ENCODE results near the gene C3orf22. TPM values are rescaled to one million over a fixed set of nuclear protein-coding genes. Genes with fewer than 3 reads are reported as not detected.
"Not testable (repeated sequence)": the region's sequence is repeated elsewhere in the genome, so short reads cannot be mapped to it uniquely, and the experiment has no call there.

C3orf22 gene
- total RNA-seq, 1 donor from 2014 or later: not detected

- POLR2A ChIA-PET: no interaction called here
Measured at GRCh38 chr3:126538316-126538715, 20.4 kb downstream of the C3orf22 start.

DNA sequence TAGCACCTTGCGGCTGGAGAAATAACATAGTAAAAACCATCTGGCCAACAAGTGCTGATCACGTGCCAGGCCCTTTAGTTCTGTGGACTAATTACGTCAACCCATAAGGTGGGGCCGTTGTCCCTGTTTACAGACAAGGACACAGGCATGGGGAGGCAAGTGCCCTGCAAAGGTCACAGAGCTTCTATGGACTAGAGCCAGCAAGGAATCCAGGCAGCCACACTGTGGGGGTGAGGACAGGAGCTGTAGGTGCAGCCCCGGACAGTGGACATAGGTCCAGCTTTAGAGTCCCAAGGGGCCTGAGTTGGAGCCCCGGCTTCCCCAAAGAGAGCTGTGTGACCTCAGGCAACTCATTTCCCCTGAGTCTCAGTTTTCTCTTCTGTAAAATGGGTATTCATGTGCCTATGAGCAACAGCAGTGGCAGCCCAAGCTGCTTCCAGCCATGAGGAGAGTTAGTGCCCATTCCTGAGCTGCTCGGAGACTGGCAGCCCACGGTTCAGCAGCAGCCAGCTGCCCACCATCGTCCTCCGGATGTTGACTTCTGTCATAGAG, 20.9 kb downstream of the C3orf22 start:
- intact Hi-C loops (cut with micrococcal nuclease): no loop called here
- no peak overlapping the region for H3K27ac Mint-ChIP-seq
- no peaks in the 10 kb centered on the region for H3K27me3 Mint-ChIP-seq
- no peaks in the 10 kb centered on the region for H3K4me1 Mint-ChIP-seq
- ChIA-PET CTCF (no interaction called here), POLR2A (no interaction called here)
- H3K4me3 Mint-ChIP-seq: no peak overlapping the region
- H3K36me3 Mint-ChIP-seq (ENCODE audit: low read depth): no peaks in the 10 kb centered on the region
- H3K9me3 Mint-ChIP-seq: no peaks in the 10 kb centered on the region
- TF ChIP-seq, protein P1, sequence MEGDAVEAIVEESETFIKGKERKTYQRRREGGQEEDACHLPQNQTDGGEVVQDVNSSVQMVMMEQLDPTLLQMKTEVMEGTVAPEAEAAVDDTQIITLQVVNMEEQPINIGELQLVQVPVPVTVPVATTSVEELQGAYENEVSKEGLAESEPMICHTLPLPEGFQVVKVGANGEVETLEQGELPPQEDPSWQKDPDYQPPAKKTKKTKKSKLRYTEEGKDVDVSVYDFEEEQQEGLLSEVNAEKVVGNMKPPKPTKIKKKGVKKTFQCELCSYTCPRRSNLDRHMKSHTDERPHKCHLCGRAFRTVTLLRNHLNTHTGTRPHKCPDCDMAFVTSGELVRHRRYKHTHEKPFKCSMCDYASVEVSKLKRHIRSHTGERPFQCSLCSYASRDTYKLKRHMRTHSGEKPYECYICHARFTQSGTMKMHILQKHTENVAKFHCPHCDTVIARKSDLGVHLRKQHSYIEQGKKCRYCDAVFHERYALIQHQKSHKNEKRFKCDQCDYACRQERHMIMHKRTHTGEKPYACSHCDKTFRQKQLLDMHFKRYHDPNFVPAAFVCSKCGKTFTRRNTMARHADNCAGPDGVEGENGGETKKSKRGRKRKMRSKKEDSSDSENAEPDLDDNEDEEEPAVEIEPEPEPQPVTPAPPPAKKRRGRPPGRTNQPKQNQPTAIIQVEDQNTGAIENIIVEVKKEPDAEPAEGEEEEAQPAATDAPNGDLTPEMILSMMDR (IDR thresholded peaks at IDR 0.05): no peak
- ATAC-seq (ENCODE audit: low read depth): no peak
- DNase-seq: peak; percentile 1

More at GRCh38 chr3:126538316-126538715, 20.4 kb downstream of the C3orf22 start:
- DNase-seq (peak; percentile 7), ATAC-seq (ENCODE audit: low read depth) (no peak)
- CTCF ChIA-PET: no interaction called here
- no peaks in the 10 kb centered on the region for H3K4me1 Mint-ChIP-seq
- H3K9me3 Mint-ChIP-seq: no peaks in the 10 kb centered on the region
- no peak overlapping the region for H3K4me3 Mint-ChIP-seq
- TF ChIP-seq, protein P1 (IDR thresholded peaks at IDR 0.05): no peak
- intact Hi-C loops (cut with micrococcal nuclease): no loop called here
- no peaks in the 10 kb centered on the region for H3K36me3 Mint-ChIP-seq (ENCODE audit: low read depth)
- H3K27me3 Mint-ChIP-seq: no peaks in the 10 kb centered on the region
- H3K27ac Mint-ChIP-seq: no peak overlapping the region

DNA sequence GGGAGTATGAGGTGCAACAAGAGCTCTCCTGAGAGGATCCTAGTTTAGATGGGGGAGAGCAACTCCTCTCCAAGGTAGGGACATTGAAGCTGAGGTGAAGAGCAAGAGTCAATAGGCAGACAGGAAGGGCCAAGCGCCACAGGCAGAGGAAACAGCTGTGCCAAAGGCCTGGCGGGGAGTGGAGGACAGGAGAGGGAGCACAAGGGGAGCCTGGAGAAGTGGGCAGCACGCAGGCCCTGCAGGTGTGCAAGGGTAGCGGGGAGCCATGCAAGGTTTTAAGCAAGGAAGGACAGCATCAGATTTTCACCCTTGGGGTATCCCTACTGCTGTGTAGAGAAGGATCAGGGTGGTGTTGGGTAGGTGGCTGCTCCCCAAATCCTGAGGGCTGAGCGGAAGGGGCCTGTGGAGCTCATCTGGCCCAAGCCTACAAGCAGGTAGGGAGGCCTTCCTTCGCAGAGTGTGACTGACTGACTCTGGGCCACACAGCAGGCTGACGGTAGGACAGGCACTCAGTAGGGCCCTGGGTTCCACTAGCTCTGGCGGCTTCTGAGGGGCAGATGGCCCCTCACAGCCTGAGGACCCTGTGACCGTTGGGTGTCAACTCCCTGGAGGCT, 21.5 kb downstream of the C3orf22 start:
- Mint-ChIP-seq H3K27me3 (no peaks in the 10 kb centered on the region), H3K36me3 (ENCODE audit: low read depth) (no peaks in the 10 kb centered on the region), H3K4me1 (no peaks in the 10 kb centered on the region), H3K27ac (no peak overlapping the region), H3K4me3 (no peak overlapping the region), H3K9me3 (no peaks in the 10 kb centered on the region)
- CTCF ChIA-PET: no interaction called here
- POLR2A ChIA-PET: no interaction called here
- TF ChIP-seq, protein P1 (IDR thresholded peaks at IDR 0.05): no peak
- DNase-seq: peak; percentile 4
- intact Hi-C loops (cut with micrococcal nuclease): no loop called here
- ATAC-seq (ENCODE audit: low read depth): no peak

DNA sequence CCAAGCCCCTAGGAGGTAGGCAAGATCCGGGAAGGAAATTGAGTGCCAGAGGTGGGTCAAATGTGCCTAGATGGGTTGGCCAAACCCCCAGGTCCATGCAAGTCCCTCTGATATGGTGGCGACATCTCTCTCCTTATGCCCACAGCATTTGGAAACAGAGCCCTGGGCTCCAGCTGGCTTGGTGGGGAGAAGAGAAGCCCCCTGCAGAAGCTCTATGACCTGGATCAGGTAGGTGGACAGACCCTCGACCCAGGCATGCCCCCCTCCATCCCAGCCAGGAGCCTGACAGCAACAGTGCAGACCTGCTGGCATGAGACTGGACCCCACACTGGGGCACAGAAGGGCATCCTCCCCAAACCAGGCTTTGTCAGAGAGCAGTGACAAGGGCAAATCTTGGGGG, 22.6 kb downstream of the C3orf22 start:
- H3K27ac Mint-ChIP-seq: no peak overlapping the region
- ATAC-seq (ENCODE audit: low read depth): no peak
- POLR2A ChIA-PET: no interaction called here
- DNase-seq: no peak
- H3K36me3 Mint-ChIP-seq (ENCODE audit: low read depth): no peaks in the 10 kb centered on the region
- no peak overlapping the region for H3K4me3 Mint-ChIP-seq
- TF ChIP-seq, protein P1 (IDR thresholded peaks at IDR 0.05): no peak
- CTCF ChIA-PET: no interaction called here
- intact Hi-C loops (cut with micrococcal nuclease): no loop called here
- no peaks in the 10 kb centered on the region for H3K9me3 Mint-ChIP-seq
- no peaks in the 10 kb centered on the region for H3K4me1 Mint-ChIP-seq
- H3K27me3 Mint-ChIP-seq: no peaks in the 10 kb centered on the region

DNA sequence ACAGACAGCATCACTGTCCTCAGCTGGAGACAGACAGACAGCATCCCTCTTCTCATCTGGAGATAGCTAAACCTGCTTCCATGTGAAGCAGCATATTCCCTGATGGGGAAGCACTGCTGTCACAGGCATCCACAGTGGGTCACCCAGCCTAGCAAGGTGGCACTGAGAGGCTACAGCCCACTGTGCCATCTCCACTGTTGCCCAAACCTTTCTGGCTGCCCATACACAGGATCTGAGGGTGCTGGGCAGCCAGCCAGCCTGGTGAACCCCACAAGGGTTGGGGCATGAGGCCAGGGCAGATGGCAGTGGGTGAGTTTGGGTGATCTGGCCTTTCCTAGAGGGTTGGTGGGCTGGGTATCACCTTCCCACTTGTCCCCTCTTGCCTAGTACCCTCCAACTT, 23.1 kb downstream of the C3orf22 start:
- POLR2A ChIA-PET: no interaction called here
- ATAC-seq (ENCODE audit: low read depth): no peak
- no peak for DNase-seq
- intact Hi-C loops (cut with micrococcal nuclease): no loop called here
- H3K4me3 Mint-ChIP-seq: no peak overlapping the region
- H3K27ac Mint-ChIP-seq: no peak overlapping the region
- H3K9me3 Mint-ChIP-seq: no peaks in the 10 kb centered on the region
- H3K36me3 Mint-ChIP-seq (ENCODE audit: low read depth): no peaks in the 10 kb centered on the region
- CTCF ChIA-PET: no interaction called here
- no peaks in the 10 kb centered on the region for H3K27me3 Mint-ChIP-seq
- H3K4me1 Mint-ChIP-seq: no peaks in the 10 kb centered on the region
- TF ChIP-seq, protein P1 (IDR thresholded peaks at IDR 0.05): no peak

DNA sequence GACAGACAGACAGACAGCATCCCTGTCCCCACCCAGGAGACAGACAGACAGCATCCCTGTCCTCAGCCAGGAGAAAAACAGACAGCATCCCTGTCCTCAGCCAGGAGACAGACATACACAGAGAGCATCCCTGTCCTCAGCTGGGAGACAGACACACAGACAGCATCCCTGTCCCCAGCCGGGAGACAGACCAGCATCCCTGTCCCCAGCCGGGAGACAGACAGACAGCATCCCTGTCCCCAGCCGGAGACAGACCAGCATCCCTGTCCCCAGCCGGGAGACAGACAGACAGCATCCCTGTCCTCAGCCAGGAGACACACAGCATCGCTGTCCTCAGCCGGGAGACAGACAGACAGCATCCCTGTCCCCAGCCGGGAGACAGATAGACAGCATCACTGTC, 24.0 kb downstream of the C3orf22 start:
- DNase-seq; H3K4me1 Mint-ChIP-seq; POLR2A ChIA-PET; CTCF ChIA-PET; intact Hi-C loops (cut with micrococcal nuclease); H3K36me3 Mint-ChIP-seq (ENCODE audit: low read depth); H3K27ac Mint-ChIP-seq; ATAC-seq (ENCODE audit: low read depth); H3K9me3 Mint-ChIP-seq; H3K27me3 Mint-ChIP-seq; H3K4me3 Mint-ChIP-seq: not testable (repeated sequence)
